ENCODE data around the gene TPSB2.

DNA sequence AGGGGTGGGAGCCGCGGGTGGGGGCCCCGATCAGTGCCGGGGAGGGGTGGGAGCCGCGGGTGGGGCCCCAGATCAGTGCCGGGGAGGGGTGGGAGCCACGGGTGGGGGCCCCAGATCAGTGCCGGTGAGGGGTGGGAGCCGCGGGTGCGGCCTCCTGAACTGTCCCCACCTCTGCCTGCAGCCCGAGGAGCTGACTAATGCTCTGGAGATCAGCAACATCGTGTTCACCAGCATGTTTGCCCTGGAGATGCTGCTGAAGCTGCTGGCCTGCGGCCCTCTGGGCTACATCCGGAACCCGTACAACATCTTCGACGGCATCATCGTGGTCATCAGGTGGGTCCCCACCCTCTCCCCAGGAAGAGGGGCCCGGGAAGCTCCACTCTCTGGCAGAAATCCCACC lies 25.1 kb downstream of the TPSB2 start:
- TF ChIP-seq, protein P1, sequence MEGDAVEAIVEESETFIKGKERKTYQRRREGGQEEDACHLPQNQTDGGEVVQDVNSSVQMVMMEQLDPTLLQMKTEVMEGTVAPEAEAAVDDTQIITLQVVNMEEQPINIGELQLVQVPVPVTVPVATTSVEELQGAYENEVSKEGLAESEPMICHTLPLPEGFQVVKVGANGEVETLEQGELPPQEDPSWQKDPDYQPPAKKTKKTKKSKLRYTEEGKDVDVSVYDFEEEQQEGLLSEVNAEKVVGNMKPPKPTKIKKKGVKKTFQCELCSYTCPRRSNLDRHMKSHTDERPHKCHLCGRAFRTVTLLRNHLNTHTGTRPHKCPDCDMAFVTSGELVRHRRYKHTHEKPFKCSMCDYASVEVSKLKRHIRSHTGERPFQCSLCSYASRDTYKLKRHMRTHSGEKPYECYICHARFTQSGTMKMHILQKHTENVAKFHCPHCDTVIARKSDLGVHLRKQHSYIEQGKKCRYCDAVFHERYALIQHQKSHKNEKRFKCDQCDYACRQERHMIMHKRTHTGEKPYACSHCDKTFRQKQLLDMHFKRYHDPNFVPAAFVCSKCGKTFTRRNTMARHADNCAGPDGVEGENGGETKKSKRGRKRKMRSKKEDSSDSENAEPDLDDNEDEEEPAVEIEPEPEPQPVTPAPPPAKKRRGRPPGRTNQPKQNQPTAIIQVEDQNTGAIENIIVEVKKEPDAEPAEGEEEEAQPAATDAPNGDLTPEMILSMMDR (conservative IDR thresholded peaks at IDR 0.05; ENCODE audit: low read depth, low read length) = no peak
- no peak for TF ChIP-seq EZH2 (IDR thresholded peaks at IDR 0.05; ENCODE audit: borderline replicate concordance, low read depth, low read length, poor library complexity, severe bottlenecking)

Measured in A673 (cell line).